Activated CD8-positive, alpha-beta T cell treated with anti-CD3 and anti-CD28 coated beads for 36 hours (primary cell): Measurements from ENCODE around the gene USHBP1. TPM values are rescaled to one million over a fixed set of nuclear protein-coding genes. Genes with fewer than 3 reads are reported as not detected.

ENCODE experiments used
- ATAC-seq: fragments of 200-7000 bp; cut with Tn5 transposase; one replicate; pipeline ENCODE4 v1.10.0; 2021; ENCODE audit warnings: mild to moderate bottlenecking, moderate library complexity
- CTCF ChIA-PET: fragments of 350-600 bp; sonication (Branson Sonifier 250); formaldehyde crosslinking; loops from one replicate; lab custom pipeline; 2021; ENCODE audit warnings: antibody characterized with exemption; lab: Charles Lee
- POLR2A ChIA-PET: fragments of 350-600 bp; sonication (Branson Sonifier 250); formaldehyde crosslinking; loops from one replicate; lab custom pipeline; 2021; ENCODE audit warnings: antibody characterized with exemption; lab: Charles Lee
- DNase-seq: peaks from one replicate; pipeline ENCODE4 v3.0.0-alpha.2; 2020
- H3K27ac Mint-ChIP-seq: one replicate; pipeline ENCODE4 v1.8.0; 2021; ENCODE audit warnings: mild to moderate bottlenecking, mixed read lengths
- H3K27me3 Mint-ChIP-seq: one replicate; pipeline ENCODE4 v1.8.0; 2021; ENCODE audit warnings: mixed read lengths
- H3K36me3 Mint-ChIP-seq: one replicate; pipeline ENCODE4 v1.8.0; 2021; ENCODE audit warnings: low read depth, mixed read lengths
- H3K4me1 Mint-ChIP-seq: one replicate; pipeline ENCODE4 v1.8.0; 2021; ENCODE audit warnings: low read depth, mixed read lengths
- H3K4me3 Mint-ChIP-seq: one replicate; pipeline ENCODE4 v1.8.0; 2021; ENCODE audit warnings: mild to moderate bottlenecking, moderate library complexity, mixed read lengths
- H3K9me3 Mint-ChIP-seq: one replicate; pipeline ENCODE4 v1.8.0; 2021; ENCODE audit warnings: mixed read lengths
- intact Hi-C: fragments of 100-400 bp; cut with micrococcal nuclease; formaldehyde crosslinking; loops from one replicate; pipeline ENCODE4 v1.10.0; 2022
- total RNA-seq, 2 experiments: library from RNA; stranded (reverse); gene quantifications; one replicate each; pipeline ENCODE4 v1.2.3, GENCODE V29; 2021
- TF ChIP-seq, protein P1 (sequence below): fragments of 200-600 bp; IDR thresholded peaks from one replicate; pipeline ENCODE4 v1.8.0; 2022; ENCODE audit warnings: antibody characterized with exemption, mild to moderate bottlenecking

USHBP1 gene
- total RNA-seq, 2 experiments from 2014 or later, result 0.29 TPM; not detected in 1

DNA sequence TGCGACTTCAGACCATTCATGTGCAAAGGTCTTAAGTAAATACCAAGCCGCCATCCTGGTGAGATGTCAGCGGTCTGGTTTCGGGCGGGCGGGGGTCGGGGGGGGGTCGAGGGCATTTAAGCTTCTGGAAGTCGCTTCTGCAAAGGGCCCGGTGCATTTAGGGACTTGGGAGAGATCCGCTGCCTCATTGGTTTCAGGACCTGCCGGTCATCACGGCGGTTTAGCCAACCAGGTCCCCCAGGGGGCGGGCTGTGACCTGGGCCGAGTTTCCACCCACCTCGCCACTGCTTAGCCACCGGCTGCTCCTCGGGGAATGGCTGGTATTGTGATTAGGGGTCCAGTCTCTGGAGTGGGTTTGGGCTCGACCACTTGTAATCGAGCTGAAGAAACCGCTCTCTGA lies 24.9 kb upstream of the USHBP1 start:
- ChIA-PET CTCF (interaction anchor here (1.6 to 1.7 kb wide), 2 partner anchors 22 to 34 kb away, joined by 3 to 5 read pairs; partner anchors contain the start of gene BABAM1), POLR2A (interaction anchor here (1.7 kb wide), 1 partner anchor 23 kb away, joined by 4 read pairs; no protein-coding TSS in a partner anchor)
- Mint-ChIP-seq H3K9me3 (no peaks in the 10 kb centered on the region), H3K4me3 (no peak overlapping the region), H3K27ac (no peak overlapping the region), H3K27me3 (no peaks in the 10 kb centered on the region), H3K36me3 (peaks cover 12% of the 10 kb centered on the region), H3K4me1 (peaks cover 3% of the 10 kb centered on the region)
- DNase-seq (peak; percentile 79), ATAC-seq (peak; percentile 25)
- intact Hi-C loops, result no loop called here
- TF ChIP-seq, protein P1, sequence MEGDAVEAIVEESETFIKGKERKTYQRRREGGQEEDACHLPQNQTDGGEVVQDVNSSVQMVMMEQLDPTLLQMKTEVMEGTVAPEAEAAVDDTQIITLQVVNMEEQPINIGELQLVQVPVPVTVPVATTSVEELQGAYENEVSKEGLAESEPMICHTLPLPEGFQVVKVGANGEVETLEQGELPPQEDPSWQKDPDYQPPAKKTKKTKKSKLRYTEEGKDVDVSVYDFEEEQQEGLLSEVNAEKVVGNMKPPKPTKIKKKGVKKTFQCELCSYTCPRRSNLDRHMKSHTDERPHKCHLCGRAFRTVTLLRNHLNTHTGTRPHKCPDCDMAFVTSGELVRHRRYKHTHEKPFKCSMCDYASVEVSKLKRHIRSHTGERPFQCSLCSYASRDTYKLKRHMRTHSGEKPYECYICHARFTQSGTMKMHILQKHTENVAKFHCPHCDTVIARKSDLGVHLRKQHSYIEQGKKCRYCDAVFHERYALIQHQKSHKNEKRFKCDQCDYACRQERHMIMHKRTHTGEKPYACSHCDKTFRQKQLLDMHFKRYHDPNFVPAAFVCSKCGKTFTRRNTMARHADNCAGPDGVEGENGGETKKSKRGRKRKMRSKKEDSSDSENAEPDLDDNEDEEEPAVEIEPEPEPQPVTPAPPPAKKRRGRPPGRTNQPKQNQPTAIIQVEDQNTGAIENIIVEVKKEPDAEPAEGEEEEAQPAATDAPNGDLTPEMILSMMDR, result no peak

DNA sequence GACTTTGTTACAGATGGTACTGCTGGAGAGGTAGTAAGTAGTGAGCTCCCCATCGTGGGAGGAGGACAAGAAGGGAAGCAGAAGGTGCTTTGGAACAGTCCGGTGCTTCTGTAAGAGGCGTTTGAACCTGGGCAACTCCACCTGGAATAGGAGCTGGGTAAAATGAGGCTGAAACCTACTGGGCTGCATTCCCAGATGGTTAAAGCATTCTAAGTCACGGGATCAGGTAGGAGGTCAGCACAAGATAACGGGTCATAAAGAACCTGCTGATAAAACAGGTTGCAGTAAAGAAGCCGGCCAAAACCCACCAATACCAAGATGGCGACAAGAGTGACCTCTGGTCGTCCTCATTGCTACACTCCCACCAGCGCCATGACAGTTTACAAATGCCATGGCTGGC lies 22.2 kb upstream of the USHBP1 start:
- DNase-seq (no peak), ATAC-seq (no peak)
- TF ChIP-seq, protein P1, result no peak
- intact Hi-C loops, result no loop called here
- Mint-ChIP-seq H3K27ac (no peak overlapping the region), H3K4me1 (peaks cover under 1% of the 10 kb centered on the region), H3K9me3 (no peaks in the 10 kb centered on the region), H3K36me3 (peaks cover 24% of the 10 kb centered on the region), H3K4me3 (no peak overlapping the region), H3K27me3 (no peaks in the 10 kb centered on the region)
- POLR2A ChIA-PET, result no interaction called here
- CTCF ChIA-PET, result interaction anchor here (1.3 kb wide), 1 partner anchor 26 kb away, joined by 8 read pairs; no protein-coding TSS in a partner anchor

DNA sequence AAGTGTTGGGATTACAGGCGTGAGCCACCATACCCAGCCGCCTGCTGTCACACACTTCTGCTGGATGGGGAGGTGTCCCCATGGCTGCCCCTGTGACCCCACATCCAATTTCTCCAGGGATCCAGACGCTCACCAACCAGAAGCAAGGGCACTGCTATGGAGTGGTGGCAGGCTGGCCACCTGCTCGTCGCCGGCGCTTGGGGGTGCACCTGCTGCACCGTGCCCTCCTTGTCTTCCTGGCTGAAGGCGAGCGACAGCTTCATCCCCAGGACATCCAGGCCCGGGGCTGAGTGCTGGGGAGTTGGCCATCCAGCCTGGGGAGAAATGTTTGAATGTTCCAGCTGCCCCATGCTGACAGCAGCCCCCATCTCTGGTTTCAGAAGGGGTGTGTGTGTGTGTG lies 21.7 kb upstream of the USHBP1 start:
- TF ChIP-seq, protein P1, result no peak
- CTCF ChIA-PET, result interaction anchor here (1.3 kb wide), 1 partner anchor 26 kb away, joined by 8 read pairs; no protein-coding TSS in a partner anchor
- DNase-seq, result no peak
- Mint-ChIP-seq H3K27me3 (no peaks in the 10 kb centered on the region), H3K27ac (no peak overlapping the region), H3K4me3 (no peak overlapping the region), H3K9me3 (no peaks in the 10 kb centered on the region), H3K36me3 (peaks cover 24% of the 10 kb centered on the region), H3K4me1 (peaks cover 3% of the 10 kb centered on the region)
- intact Hi-C loops, result no loop called here
- POLR2A ChIA-PET, result no interaction called here
- ATAC-seq, result no peak

DNA sequence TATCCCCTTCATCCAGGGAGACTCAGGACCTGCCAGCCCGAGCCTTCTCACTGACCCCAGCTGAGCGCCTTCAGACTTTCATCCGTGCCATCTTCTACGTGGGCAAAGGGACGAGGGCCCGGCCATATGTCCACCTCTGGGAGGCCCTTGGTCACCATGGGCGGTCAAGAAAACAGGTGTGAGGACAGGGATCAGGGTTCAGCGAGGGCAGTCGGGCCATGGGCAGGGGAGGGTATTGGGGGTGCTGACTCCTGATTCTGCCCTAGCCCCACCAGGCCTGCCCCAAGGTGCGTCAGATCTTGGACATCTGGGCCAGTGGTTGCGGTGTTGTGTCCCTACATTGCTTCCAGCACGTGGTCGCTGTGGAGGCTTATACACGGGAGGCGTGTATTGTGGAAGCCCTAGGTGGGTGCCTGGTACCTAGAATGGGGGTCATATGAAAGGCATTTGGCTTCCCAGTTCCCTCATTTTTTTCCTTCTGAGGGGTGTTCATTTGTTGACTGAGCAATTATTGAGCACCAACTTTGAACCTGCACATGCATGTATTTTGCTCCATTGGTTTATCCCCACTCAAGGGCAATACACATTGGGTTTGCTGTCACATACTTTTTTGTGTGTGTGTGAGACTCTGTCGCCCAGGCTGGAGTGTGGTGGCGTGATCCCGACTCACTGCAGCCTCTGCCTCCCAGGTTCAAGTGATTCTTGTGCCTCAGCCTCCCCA lies 21.0 kb upstream of the USHBP1 start:
- Mint-ChIP-seq H3K9me3 (no peaks in the 10 kb centered on the region), H3K4me3 (no peak overlapping the region), H3K36me3 (peaks cover 24% of the 10 kb centered on the region), H3K27me3 (no peaks in the 10 kb centered on the region), H3K4me1 (peaks cover 6% of the 10 kb centered on the region), H3K27ac (no peak overlapping the region)
- ATAC-seq (no peak), DNase-seq (no peak)
- ChIA-PET POLR2A (no interaction called here), CTCF (interaction anchor here (1.3 kb wide), 1 partner anchor 25 kb away, joined by 8 read pairs; no protein-coding TSS in a partner anchor)
- TF ChIP-seq, protein P1, result no peak
- intact Hi-C loops, result no loop called here

DNA sequence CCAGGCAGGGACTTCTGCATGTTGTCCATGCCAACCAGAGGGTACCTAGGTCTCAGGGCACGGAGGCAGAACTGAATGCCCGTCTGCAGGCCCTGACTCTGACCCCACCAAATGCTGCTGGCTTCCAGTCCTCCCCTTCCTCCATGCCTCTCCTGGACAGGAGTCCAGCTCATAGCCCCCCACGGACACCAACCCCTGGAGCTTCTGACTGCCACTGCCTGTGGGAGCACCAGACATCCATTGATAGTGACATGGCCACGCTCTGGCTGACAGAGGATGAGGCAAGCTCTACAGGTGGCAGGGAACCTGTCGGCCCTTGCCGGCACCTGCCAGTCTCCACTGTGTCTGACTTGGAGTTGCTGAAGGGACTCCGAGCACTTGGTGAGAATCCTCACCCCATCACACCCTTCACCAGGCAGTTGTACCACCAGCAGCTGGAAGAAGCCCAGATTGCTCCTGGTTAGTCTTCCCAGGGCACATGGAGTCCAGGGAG lies 19.0 kb upstream of the USHBP1 start:
- ATAC-seq (no peak), DNase-seq (no peak)
- ChIA-PET POLR2A (interaction anchor here (4.9 to 5.6 kb wide), 2 partner anchors 9 to 18 kb away, joined by 36 to 41 read pairs; partner anchors contain the start of genes BABAM1 and USHBP1), CTCF (interaction anchor here (0.7 to 4.2 kb wide), 13 partner anchors 9 to 103 kb away, joined by 3 to 46 read pairs (median 6); partner anchors contain the start of genes ABHD8, BABAM1, MRPL34 and USE1)
- Mint-ChIP-seq H3K27ac (no peak overlapping the region), H3K27me3 (no peaks in the 10 kb centered on the region), H3K4me1 (peaks cover 6% of the 10 kb centered on the region), H3K9me3 (no peaks in the 10 kb centered on the region), H3K4me3 (peak overlapping the region; percentile 86), H3K36me3 (peaks cover 26% of the 10 kb centered on the region)
- TF ChIP-seq, protein P1, result no peak
- intact Hi-C loops, result no loop called here
